SK-N-SH treated with all-trans-retinoic acid at 6 μM for 48 hours (cell line): ENCODE measurements around the gene CERK.

Experiments
- ARNTL ChIP-seq: fragments of 450-650 bp; formaldehyde crosslinking; IDR thresholded peaks from 2 replicates; pipeline ENCODE4 v1.5.0; 2020; ENCODE audit warnings: low read depth, mild to moderate bottlenecking, moderate library complexity, borderline replicate concordance
- BACH2 ChIP-seq: fragments of 250-450 bp; sonication (Bioruptor Pico); IDR thresholded peaks from 2 replicates; pipeline ENCODE4 v1.9.0; 2021; ENCODE audit warnings: mild to moderate bottlenecking, borderline replicate concordance
- CSDC2 ChIP-seq: fragments of 250-450 bp; sonication (Bioruptor Pico); IDR thresholded peaks from 2 replicates; pipeline ENCODE4 v1.5.0; 2020; ENCODE audit warnings: mild to moderate bottlenecking, moderate library complexity
- ESRRG ChIP-seq: fragments of 250-450 bp; sonication (Bioruptor Pico); IDR thresholded peaks from 2 replicates; pipeline ENCODE4 v1.6.1; 2021; ENCODE audit warnings: mild to moderate bottlenecking
- GLIS3 ChIP-seq: fragments of 250-450 bp; sonication (Bioruptor Pico); IDR thresholded peaks from 2 replicates; pipeline ENCODE4 v1.5.0; 2020; ENCODE audit warnings: mild to moderate bottlenecking, moderate library complexity
- ISL1 ChIP-seq: fragments of 250-450 bp; sonication (Bioruptor Pico); IDR thresholded peaks from 2 replicates; pipeline ENCODE4 v2.1.2; 2022; ENCODE audit warnings: mild to moderate bottlenecking, moderate library complexity
- PPARA ChIP-seq: fragments of 250-450 bp; sonication (Bioruptor Pico); IDR thresholded peaks from 2 replicates; pipeline ENCODE4 v1.5.0; 2020; ENCODE audit warnings: mild to moderate bottlenecking, borderline replicate concordance
- SNAI2 ChIP-seq: fragments of 250-450 bp; sonication (Bioruptor Pico); IDR thresholded peaks from 2 replicates; pipeline ENCODE4 v1.5.0; 2020; ENCODE audit warnings: mild to moderate bottlenecking, moderate library complexity
- TOX ChIP-seq: fragments of 250-450 bp; sonication (Bioruptor Pico); IDR thresholded peaks from 2 replicates; pipeline ENCODE4 v1.8.0; 2021; ENCODE audit warnings: mild to moderate bottlenecking, moderate library complexity, borderline replicate concordance
- TSHZ2 ChIP-seq: fragments of 250-450 bp; sonication (Bioruptor Pico); IDR thresholded peaks from 2 replicates; pipeline ENCODE4 v1.5.0; 2020; ENCODE audit warnings: mild to moderate bottlenecking, moderate library complexity
- ZC3H10 ChIP-seq: fragments of 250-450 bp; sonication (Bioruptor Pico); IDR thresholded peaks from 2 replicates; pipeline ENCODE4 v1.5.1; 2021; ENCODE audit warnings: mild to moderate bottlenecking, moderate library complexity
- ZFP3 ChIP-seq: fragments of 250-450 bp; sonication (Bioruptor Pico); IDR thresholded peaks from 2 replicates; pipeline ENCODE4 v1.5.0; 2020; ENCODE audit warnings: mild to moderate bottlenecking, moderate library complexity
- ZFP30 ChIP-seq: fragments of 450-650 bp; formaldehyde crosslinking; IDR thresholded peaks from 2 replicates; pipeline ENCODE4 v1.5.0; 2022; ENCODE audit warnings: mild to moderate bottlenecking, moderate library complexity
- TF ChIP-seq, protein P1 (sequence below): fragments of 250-450 bp; sonication (Bioruptor Pico); IDR thresholded peaks from 2 replicates; pipeline ENCODE4 v1.8.0; 2020; ENCODE audit warnings: mild to moderate bottlenecking, moderate library complexity, borderline replicate concordance

GRCh38 chr22:46730568-46731245, 7.3 kb downstream of the CERK start:
- TF ChIP-seq TOX (CRISPR knock-in tag) (no peak), PPARA (no peak), TSHZ2 (CRISPR knock-in tag) (no peak), SNAI2 (CRISPR knock-in tag) (no peak), ESRRG (no peak), ZC3H10 (CRISPR knock-in tag) (no peak), ISL1 (CRISPR knock-in tag) (no peak), ARNTL (CRISPR knock-in tag) (no peak), ZFP30 (CRISPR knock-in tag) (no peak), BACH2 (CRISPR knock-in tag) (no peak), CSDC2 (CRISPR knock-in tag) (no peak), ZFP3 (CRISPR knock-in tag) (no peak), GLIS3 (CRISPR knock-in tag) (no peak)
- TF ChIP-seq, protein P1, sequence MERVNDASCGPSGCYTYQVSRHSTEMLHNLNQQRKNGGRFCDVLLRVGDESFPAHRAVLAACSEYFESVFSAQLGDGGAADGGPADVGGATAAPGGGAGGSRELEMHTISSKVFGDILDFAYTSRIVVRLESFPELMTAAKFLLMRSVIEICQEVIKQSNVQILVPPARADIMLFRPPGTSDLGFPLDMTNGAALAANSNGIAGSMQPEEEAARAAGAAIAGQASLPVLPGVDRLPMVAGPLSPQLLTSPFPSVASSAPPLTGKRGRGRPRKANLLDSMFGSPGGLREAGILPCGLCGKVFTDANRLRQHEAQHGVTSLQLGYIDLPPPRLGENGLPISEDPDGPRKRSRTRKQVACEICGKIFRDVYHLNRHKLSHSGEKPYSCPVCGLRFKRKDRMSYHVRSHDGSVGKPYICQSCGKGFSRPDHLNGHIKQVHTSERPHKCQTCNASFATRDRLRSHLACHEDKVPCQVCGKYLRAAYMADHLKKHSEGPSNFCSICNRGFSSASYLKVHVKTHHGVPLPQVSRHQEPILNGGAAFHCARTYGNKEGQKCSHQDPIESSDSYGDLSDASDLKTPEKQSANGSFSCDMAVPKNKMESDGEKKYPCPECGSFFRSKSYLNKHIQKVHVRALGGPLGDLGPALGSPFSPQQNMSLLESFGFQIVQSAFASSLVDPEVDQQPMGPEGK (CRISPR knock-in tag), result no peak
